GM23338 (cell line): Measurements from ENCODE around the gene TBX3. TPM values are rescaled to one million over a fixed set of nuclear protein-coding genes. Genes with fewer than 3 reads are reported as not detected.

Source experiments
- ATAC-seq: fragments of 200-7000 bp; cut with Tn5 transposase; 3 replicates; pipeline ENCODE4 v1.9.1; 2020
- DNase-seq: peaks from one replicate; pipeline ENCODE4 v3.0.0-alpha.2; 2015; ENCODE audit warnings: low spot score
- H2AFZ ChIP-seq: fragments of 200-600 bp; sonication (generic); 2 replicates; pipeline ENCODE4 v1.8.0; 2016; ENCODE audit warnings: antibody characterized with exemption, mild to moderate bottlenecking, moderate library complexity
- H3F3A ChIP-seq: fragments of 200-600 bp; sonication (generic); replicated peaks from 2 replicates; pipeline ENCODE4 v1.8.0; 2017; ENCODE audit warnings: antibody characterized with exemption, mixed run types, low read depth
- H3K27ac ChIP-seq: fragments of 200-600 bp; sonication (generic); 2 replicates; pipeline ENCODE4 v1.6.1; 2016; ENCODE audit warnings: low read depth
- H3K27me3 ChIP-seq: fragments of 200-600 bp; sonication (generic); 2 replicates; pipeline ENCODE4 v1.8.0; 2016; ENCODE audit warnings: mild to moderate bottlenecking, mixed run types, moderate library complexity; ENCODE audit not compliant: insufficient read depth
- H3K36me3 ChIP-seq: fragments of 200-600 bp; sonication (generic); 2 replicates; pipeline ENCODE4 v1.8.0; 2016; ENCODE audit warnings: mild to moderate bottlenecking; ENCODE audit not compliant: insufficient read depth
- H3K4me1 ChIP-seq: fragments of 200-600 bp; sonication (generic); 2 replicates; pipeline ENCODE4 v1.8.0; 2016; ENCODE audit warnings: mild to moderate bottlenecking, moderate library complexity; ENCODE audit not compliant: insufficient read depth
- H3K4me2 ChIP-seq: fragments of 200-600 bp; sonication (generic); 2 replicates; pipeline ENCODE4 v1.7.1; 2017; ENCODE audit warnings: mixed run types
- H3K4me3 ChIP-seq: fragments of 200-600 bp; sonication (generic); 2 replicates; pipeline ENCODE4 v1.6.1; 2016; ENCODE audit warnings: mixed run types
- H3K79me2 ChIP-seq: fragments of 200-600 bp; sonication (generic); replicated peaks from 2 replicates; pipeline ENCODE4 v1.8.0; 2017; ENCODE audit warnings: mild to moderate bottlenecking; ENCODE audit not compliant: insufficient read depth
- H3K9me2 ChIP-seq: fragments of 200-600 bp; sonication (generic); 2 replicates; pipeline ENCODE4 v1.8.0; 2017; ENCODE audit not compliant: insufficient read depth
- H4K20me1 ChIP-seq: fragments of 200-600 bp; sonication (generic); replicated peaks from 2 replicates; pipeline ENCODE4 v1.8.0; 2017; ENCODE audit warnings: mild to moderate bottlenecking; ENCODE audit not compliant: insufficient read depth
- H3K27ac Mint-ChIP-seq: 2 replicates; pipeline ENCODE4 v1.8.0; 2020; ENCODE audit warnings: inconsistent platforms, mild to moderate bottlenecking, moderate library complexity, mixed read lengths
- H3K27me3 Mint-ChIP-seq: 3 replicates; pipeline ENCODE4 v1.8.0; 2022; ENCODE audit warnings: low read depth, mild to moderate bottlenecking, moderate library complexity, mixed read lengths, inconsistent platforms; ENCODE audit not compliant: insufficient read depth, poor library complexity
- H3K36me3 Mint-ChIP-seq: 3 replicates; pipeline ENCODE4 v1.8.0; 2021; ENCODE audit warnings: low read depth, mild to moderate bottlenecking, inconsistent platforms, moderate library complexity, mixed read lengths
- H3K4me1 Mint-ChIP-seq: 3 replicates; pipeline ENCODE4 v1.8.0; 2020; ENCODE audit warnings: mild to moderate bottlenecking, inconsistent platforms, mixed read lengths
- H3K4me3 Mint-ChIP-seq: 3 replicates; pipeline ENCODE4 v1.8.0; 2021; ENCODE audit warnings: moderate library complexity, mild to moderate bottlenecking, inconsistent platforms, mixed read lengths
- H3K9me3 Mint-ChIP-seq: 3 replicates; pipeline ENCODE4 v1.8.0; 2020; ENCODE audit warnings: moderate library complexity, mild to moderate bottlenecking, inconsistent platforms, mixed read lengths
- EZH2 ChIP-seq: fragments of 200-600 bp; sonication (generic); IDR thresholded peaks from one replicate; pipeline ENCODE4 v1.8.0; 2017; ENCODE audit warnings: antibody characterized with exemption, mild to moderate bottlenecking, low read depth; ENCODE audit not compliant: unreplicated experiment
- EZH2phosphoT487 ChIP-seq: fragments of 200-600 bp; sonication (generic); IDR thresholded peaks from one replicate; pipeline ENCODE4 v1.8.1; 2018; ENCODE audit warnings: antibody characterized with exemption; ENCODE audit not compliant: unreplicated experiment
- JUNB ChIP-seq: IDR thresholded peaks from one replicate; pipeline ENCODE4 v1.6.1; 2016; ENCODE audit warnings: antibody characterized with exemption; ENCODE audit not compliant: unreplicated experiment
- POLR2AphosphoS5 ChIP-seq: IDR thresholded peaks from 2 replicates; pipeline ENCODE4 v1.6.1; 2016; ENCODE audit warnings: antibody characterized with exemption, low read depth
- REST ChIP-seq: IDR thresholded peaks from one replicate; pipeline ENCODE4 v1.6.1; 2018; ENCODE audit warnings: antibody characterized with exemption; ENCODE audit not compliant: unreplicated experiment
- ZNF331 ChIP-seq: fragments of 250-450 bp; sonication (Bioruptor Pico); IDR thresholded peaks from 2 replicates; pipeline ENCODE4 v1.5.0; 2020; ENCODE audit warnings: low read depth, mild to moderate bottlenecking, moderate library complexity
- ZNF462 ChIP-seq: fragments of 250-450 bp; sonication (Bioruptor Pico); IDR thresholded peaks from 2 replicates; pipeline ENCODE4 v1.5.0; 2020; ENCODE audit warnings: mild to moderate bottlenecking, moderate library complexity
- polyA plus RNA-seq: library from polyadenylated mRNA; unstranded; fragments of >200 nt; fragmentation: Nextera tagmentation; extraction: Ambion mirVana; gene quantifications from 2 replicates; pipeline ENCODE4 v1.2.1, GENCODE V29; 2016
- total RNA-seq: library from RNA; depleted of rRNA; stranded (reverse); fragments of >200 nt; shearing (Covaris generic); gene quantifications from 2 replicates; pipeline ENCODE4 v1.2.3, GENCODE V29; 2014

Gene TBX3
- total and polyA plus RNA-seq, 2 experiments from 2014 or later: 0.18 to 0.24 TPM

- DNase-seq (peak; percentile 6), ATAC-seq (no peak)
- no peaks in the 10 kb centered on the region for H3K79me2 ChIP-seq
- H3K36me3 Mint-ChIP-seq: no peaks in the 10 kb centered on the region
- no peaks in the 10 kb centered on the region for H3K9me3 Mint-ChIP-seq
- H3K4me2 ChIP-seq: peak overlapping the region; percentile 85
- peaks cover 29% of the 10 kb centered on the region for H3F3A ChIP-seq
- H3K4me1 Mint-ChIP-seq: peaks cover 65% of the 10 kb centered on the region
- H3K27ac Mint-ChIP-seq: no peak overlapping the region
- no peak overlapping the region for H2AFZ ChIP-seq
- peak overlapping the region; percentile 53; the same call in 1 of the 2 replicates for H3K4me3 ChIP-seq
- H4K20me1 ChIP-seq: peaks cover 12% of the 10 kb centered on the region
- H3K27ac ChIP-seq: no peak overlapping the region
- no peaks in the 10 kb centered on the region for H3K36me3 ChIP-seq
- peaks cover 94% of the 10 kb centered on the region for H3K27me3 Mint-ChIP-seq
- H3K27me3 ChIP-seq: peaks cover 97% of the 10 kb centered on the region
- H3K4me3 Mint-ChIP-seq: peak overlapping the region; percentile 49; the same call in 1 of the 3 replicates
- TF ChIP-seq EZH2 (peak; percentile 32), REST (no peak)
- H3K4me1 ChIP-seq: peaks cover 74% of the 10 kb centered on the region
- H3K9me2 ChIP-seq: no peaks in the 10 kb centered on the region
These were observed 13.5 kb downstream of the TBX3 start for GRCh38 chr12:114670291-114670980.

GRCh38 chr12:114669401-114670290, 14.3 kb downstream of the TBX3 start:
- Histone ChIP-seq H4K20me1 (peaks cover 12% of the 10 kb centered on the region), H3K4me1 (peaks cover 69% of the 10 kb centered on the region), H3K9me2 (no peaks in the 10 kb centered on the region), H3F3A (peaks cover 27% of the 10 kb centered on the region), H2AFZ (no peak overlapping the region), H3K27me3 (peaks cover 95% of the 10 kb centered on the region), H3K36me3 (no peaks in the 10 kb centered on the region), H3K4me2 (peak overlapping the region; percentile 85), H3K27ac (no peak overlapping the region), H3K79me2 (no peaks in the 10 kb centered on the region), H3K4me3 (peak overlapping the region; percentile 53)
- Mint-ChIP-seq H3K9me3 (no peaks in the 10 kb centered on the region), H3K4me1 (peaks cover 62% of the 10 kb centered on the region), H3K36me3 (no peaks in the 10 kb centered on the region), H3K27me3 (peaks cover 93% of the 10 kb centered on the region), H3K4me3 (peak overlapping the region; percentile 49), H3K27ac (no peak overlapping the region)
- no peak for ATAC-seq
- peak; percentile 77 for DNase-seq
- TF ChIP-seq EZH2: peak; percentile 63
- TF ChIP-seq EZH2phosphoT487: no peak
- no peak for TF ChIP-seq ZNF462 (CRISPR knock-in tag)
- TF ChIP-seq ZNF331 (CRISPR knock-in tag): no peak
- no peak for TF ChIP-seq POLR2AphosphoS5
- no peak for TF ChIP-seq JUNB
